Mesodermal cell (in vitro differentiated cells): ENCODE results near the gene RNF215.
"Not testable (repeated sequence)": the region's sequence is repeated elsewhere in the genome, so short reads cannot be mapped to it uniquely, and the experiment has no call there.

Experiments
- H3K27ac ChIP-seq: 2 replicates; pipeline ENCODE4 v1.7.0; 2013; ENCODE audit warnings: mild to moderate bottlenecking, low read depth, low read length, moderate library complexity; ENCODE audit not compliant: severe bottlenecking
- H3K36me3 ChIP-seq: 2 replicates; pipeline ENCODE4 v1.7.1; 2013; ENCODE audit warnings: mild to moderate bottlenecking, low read length, moderate library complexity; ENCODE audit not compliant: control insufficient read depth, insufficient read depth
- H3K4me1 ChIP-seq: one replicate; pipeline ENCODE4 v1.7.1; 2013; ENCODE audit warnings: mild to moderate bottlenecking, low read length; ENCODE audit not compliant: insufficient read depth, control insufficient read depth, poor library complexity, severe bottlenecking
- H3K4me3 ChIP-seq: 2 replicates; pipeline ENCODE4 v1.7.0; 2013; ENCODE audit warnings: low read length, control low read depth, mild to moderate bottlenecking; ENCODE audit not compliant: insufficient read depth, poor library complexity, severe bottlenecking; ENCODE audit errors: extremely low read depth
- H3K9me3 ChIP-seq: 2 replicates; pipeline ENCODE4 v1.7.1; 2013; ENCODE audit warnings: mild to moderate bottlenecking, low read length, moderate library complexity; ENCODE audit not compliant: control insufficient read depth
- WGBS, 2 experiments: methylation state at CpG; one replicate each; pipeline ENCODE4 v1.1.5; 2013; ENCODE audit warnings: missing lambda C conversion rate in 2 of 2; ENCODE audit not compliant: insufficient coverage in 2 of 2; 5-methylcytosine and 5-hydroxymethylcytosine counted together

Gene RNF215

DNA sequence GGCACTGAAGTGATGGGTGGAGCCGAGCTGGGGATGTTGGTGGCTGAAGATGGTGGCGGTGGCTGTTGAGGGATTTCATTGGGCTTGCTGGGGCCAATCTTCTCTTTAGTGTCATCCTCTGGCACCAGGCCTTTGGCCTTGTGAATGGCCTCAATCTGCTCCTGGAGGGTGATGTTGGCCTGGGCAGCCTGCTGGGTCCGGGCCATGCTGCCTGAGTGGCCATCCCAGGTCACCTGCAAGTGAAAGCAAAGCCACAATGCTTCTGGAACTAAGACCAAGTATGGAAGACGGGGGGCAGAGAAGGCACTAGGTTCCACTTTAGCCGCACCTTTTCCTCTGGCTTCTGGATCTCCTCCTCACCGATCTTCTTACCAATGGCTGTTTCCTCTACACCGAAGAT is 48.4 kb downstream of the RNF215 start:
- WGBS, 2 experiments = 96 to 97% methylated on average over 3 to 5 of the region's 7 CpGs
- H3K36me3 ChIP-seq = peaks cover 97% of the 10 kb centered on the region
- H3K9me3 ChIP-seq = no peaks in the 10 kb centered on the region
- H3K27ac ChIP-seq = no peak overlapping the region
- no peak overlapping the region for H3K4me3 ChIP-seq
- no peaks in the 10 kb centered on the region for H3K4me1 ChIP-seq

DNA sequence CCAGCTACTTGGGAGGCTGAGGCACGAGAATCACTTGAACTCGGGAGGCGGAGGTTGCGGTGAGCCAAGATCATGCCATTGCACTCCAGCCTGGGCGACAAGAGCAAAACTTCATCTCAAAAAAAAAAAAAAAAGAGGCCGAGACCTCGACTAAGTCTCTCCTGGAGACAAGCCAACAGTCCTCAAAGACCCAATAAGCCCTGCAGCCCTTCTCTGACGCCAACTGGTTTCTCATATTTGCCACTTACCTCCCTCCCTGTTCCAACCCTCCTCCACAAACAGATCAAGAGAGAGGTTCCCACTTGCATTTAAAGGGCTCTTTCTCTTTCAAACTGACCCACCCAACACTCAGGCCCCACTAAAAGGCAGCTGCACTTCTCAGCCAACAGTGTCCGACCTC is 48.9 kb downstream of the RNF215 start:
- not testable (repeated sequence) for H3K9me3 ChIP-seq, H3K4me3 ChIP-seq, H3K4me1 ChIP-seq, H3K27ac ChIP-seq
- peaks cover 97% of the 10 kb centered on the region for H3K36me3 ChIP-seq
- 94 to 100% methylated on average over 6 to 8 of the region's 9 CpGs for WGBS, 2 experiments

DNA sequence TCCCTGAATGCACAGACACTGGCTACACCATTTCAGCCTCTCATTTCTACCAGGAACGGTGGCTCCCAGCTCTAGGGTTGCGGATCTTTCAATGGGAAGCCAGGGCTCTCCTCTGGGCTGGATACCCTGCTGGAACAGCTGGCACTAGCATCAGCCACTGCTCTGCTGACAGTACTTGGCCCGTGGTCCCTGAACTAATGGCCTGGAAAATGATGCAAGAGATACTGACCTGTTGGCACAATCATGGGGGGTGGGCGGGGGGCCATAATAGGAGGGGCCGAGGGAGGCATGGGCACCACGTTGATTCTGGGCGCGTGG is 49.8 kb downstream of the RNF215 start:
- Histone ChIP-seq H3K27ac (no peak overlapping the region), H3K9me3 (no peaks in the 10 kb centered on the region), H3K4me3 (no peak overlapping the region), H3K4me1 (no peaks in the 10 kb centered on the region), H3K36me3 (peaks cover 97% of the 10 kb centered on the region)
- WGBS, 2 experiments = 96 to 97% methylated on average over 8 of the region's 8 CpGs

DNA sequence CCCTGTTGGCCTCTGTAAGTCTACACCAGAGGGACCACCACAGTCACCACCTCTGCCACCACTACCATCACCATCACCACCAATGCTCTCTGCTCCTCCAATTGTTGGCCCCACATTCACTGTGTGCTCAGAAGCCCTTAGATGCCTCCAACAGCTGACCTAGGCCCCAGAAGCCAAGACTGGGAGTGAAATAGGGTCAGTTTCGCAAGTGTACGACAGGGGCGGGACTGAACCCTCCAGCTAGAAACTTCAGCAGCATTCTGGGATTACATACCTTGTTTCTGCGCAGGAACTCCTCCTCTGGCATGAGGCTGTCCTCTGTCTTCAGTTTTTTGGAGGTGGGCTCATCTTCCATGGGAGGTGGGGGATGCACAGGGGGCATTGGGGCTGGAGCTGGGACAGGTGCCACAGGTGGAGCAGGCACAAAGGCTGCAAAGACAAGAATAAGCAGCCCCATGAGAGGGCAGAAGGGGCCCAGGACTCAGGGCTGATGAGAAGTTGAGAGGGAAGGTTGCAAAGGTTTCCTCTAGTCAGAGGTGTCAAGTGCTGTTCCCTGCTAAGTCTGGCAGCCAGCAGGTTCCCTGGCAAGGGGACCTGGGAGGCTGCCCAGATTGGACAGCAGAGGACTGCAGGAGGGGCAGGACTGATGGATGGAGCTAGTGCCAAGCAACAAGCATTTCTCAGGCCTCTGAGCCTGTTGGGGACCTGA is 50.3 kb downstream of the RNF215 start:
- Histone ChIP-seq H3K36me3 (peaks cover 97% of the 10 kb centered on the region), H3K9me3 (no peaks in the 10 kb centered on the region), H3K27ac (no peak overlapping the region), H3K4me3 (no peak overlapping the region), H3K4me1 (no peaks in the 10 kb centered on the region)
- 85 to 96% methylated on average over 3 to 4 of the region's 4 CpGs for WGBS, 2 experiments

DNA sequence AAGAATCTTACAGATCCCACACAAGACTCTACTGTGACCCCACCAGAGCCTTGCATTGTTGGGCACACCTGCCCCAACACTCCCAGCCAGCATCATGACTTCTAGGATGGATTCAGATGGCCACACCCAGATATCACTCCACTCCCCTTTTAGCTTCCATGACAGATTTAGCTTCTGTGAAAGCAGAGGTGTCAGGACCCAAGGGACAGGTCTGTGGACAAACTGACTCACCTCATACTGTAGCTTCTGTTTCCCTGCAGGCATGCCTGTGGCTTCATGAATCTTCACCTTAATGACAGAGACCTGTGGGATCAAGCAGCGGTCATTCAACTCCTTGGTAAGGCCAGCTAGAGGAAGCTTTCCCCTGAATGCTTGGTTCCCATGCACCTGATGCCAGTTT is 52.0 kb downstream of the RNF215 start:
- no peak overlapping the region for H3K4me3 ChIP-seq
- no peaks in the 10 kb centered on the region for H3K9me3 ChIP-seq
- H3K27ac ChIP-seq = no peak overlapping the region
- WGBS, 2 experiments = 82 to 100% methylated on average over 1 of the region's 1 CpG
- H3K36me3 ChIP-seq = peaks cover 94% of the 10 kb centered on the region
- peaks cover 7% of the 10 kb centered on the region for H3K4me1 ChIP-seq

DNA sequence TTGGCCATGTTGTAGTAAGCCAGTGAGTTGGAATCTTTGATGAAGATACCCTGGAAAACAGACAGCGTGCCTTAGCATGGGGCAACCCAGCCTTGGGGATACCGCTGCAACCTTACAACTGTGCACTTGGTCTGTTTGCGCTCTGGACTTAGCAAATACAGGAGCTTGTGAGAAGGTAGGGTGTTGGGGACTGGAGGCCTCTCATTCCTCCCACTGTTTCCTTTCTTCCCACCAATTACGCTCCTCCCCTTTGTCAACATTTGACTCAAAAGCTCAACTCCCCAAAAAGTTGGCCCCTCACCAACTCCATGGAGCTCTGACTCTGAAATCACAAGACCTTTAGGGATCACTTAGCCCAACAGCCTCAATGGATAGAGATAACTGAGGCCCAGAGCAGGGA is 52.6 kb downstream of the RNF215 start:
- Histone ChIP-seq H3K27ac (no peak overlapping the region), H3K9me3 (no peaks in the 10 kb centered on the region), H3K36me3 (peaks cover 92% of the 10 kb centered on the region), H3K4me1 (peaks cover 10% of the 10 kb centered on the region), H3K4me3 (no peak overlapping the region)
- 83 to 98% methylated on average over 1 to 3 of the region's 4 CpGs for WGBS, 2 experiments

DNA sequence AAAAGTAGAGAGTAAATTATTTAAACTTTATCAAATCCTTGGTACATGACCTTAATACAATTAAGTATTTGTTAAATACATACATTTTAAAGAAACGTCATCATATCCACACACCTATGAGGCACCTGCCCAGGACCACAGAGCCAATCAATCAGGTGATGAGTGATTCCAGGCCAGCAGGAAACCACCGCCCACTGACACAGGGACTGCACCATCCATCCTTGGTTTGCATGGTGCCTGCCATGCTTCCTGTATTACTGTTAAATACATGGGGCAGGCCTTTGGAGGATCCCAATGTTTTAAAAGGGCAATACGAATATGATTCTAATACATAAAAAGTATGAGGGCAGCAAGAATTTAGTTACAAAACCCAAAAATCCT is 53.5 kb downstream of the RNF215 start:
- no peak overlapping the region for H3K4me3 ChIP-seq
- H3K4me1 ChIP-seq = peaks cover 11% of the 10 kb centered on the region
- peaks cover 84% of the 10 kb centered on the region for H3K36me3 ChIP-seq
- H3K27ac ChIP-seq = no peak overlapping the region
- WGBS, 2 experiments = 100% methylated on average over 1 to 2 of the region's 3 CpGs
- no peaks in the 10 kb centered on the region for H3K9me3 ChIP-seq

DNA sequence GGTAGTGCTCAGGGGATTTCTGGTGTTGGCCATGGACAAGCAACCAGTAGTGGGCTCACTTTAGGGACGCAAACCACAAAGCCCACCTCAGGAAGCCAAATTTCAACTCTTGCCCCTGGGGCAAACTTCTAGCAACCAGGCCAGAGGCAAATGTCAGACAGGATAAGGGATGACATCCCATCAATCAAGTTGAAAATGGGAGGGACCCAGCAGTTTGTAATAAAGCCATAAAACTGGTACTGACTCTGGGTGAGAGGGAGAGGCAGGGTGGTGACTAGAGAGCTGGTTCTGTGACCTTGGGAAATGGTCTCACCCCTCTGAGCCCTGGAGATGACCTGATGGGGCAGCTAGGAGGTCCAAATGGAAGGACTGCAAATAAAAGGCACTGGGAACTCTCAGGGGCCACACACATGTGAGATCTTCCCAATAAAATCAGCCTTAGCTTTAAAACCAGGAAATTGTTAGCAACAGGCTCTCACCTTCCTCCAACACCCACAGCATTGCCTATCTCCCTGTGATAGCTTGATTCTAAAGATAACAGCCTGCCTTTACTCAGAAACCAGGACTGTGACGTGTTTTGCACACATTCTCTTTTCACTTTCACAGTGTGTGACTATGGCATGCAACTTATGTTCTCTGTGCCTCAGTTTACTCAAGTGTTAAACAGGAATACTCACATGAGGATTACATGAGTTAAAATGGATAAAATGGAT is 54.1 kb downstream of the RNF215 start:
- Histone ChIP-seq H3K4me3 (no peak overlapping the region), H3K36me3 (peaks cover 79% of the 10 kb centered on the region)
- WGBS, 2 experiments = 100% methylated on average over 1 of the region's 2 CpGs

DNA sequence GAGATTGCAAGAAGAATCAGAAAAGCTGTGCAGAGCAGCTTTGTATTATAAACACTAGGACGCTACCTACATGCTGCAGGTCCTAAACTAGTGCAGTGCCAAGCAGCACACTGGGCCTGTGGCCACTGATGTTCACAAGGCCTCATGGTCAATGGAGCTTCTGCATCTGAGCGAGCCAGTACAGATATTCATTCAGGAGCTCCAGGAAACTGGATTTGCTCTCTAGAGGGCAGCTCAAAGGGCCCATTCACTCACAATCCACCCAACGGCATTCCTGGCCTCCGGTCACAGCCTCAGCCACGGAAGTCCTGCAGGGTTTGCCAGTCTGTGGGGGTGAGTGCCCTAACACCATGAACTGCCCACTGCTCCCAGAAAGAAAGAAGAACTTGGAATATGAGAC is 54.7 kb downstream of the RNF215 start:
- peaks cover 15% of the 10 kb centered on the region for H3K4me1 ChIP-seq
- no peak overlapping the region for H3K4me3 ChIP-seq
- WGBS, 2 experiments = 94 to 96% methylated on average over 3 of the region's 5 CpGs
- peaks cover 75% of the 10 kb centered on the region for H3K36me3 ChIP-seq
- H3K27ac ChIP-seq = no peak overlapping the region
- H3K9me3 ChIP-seq = no peaks in the 10 kb centered on the region

More for the DNA sequence above, 54.1 kb downstream of the RNF215 start:
- Histone ChIP-seq H3K4me1 (peaks cover 11% of the 10 kb centered on the region), H3K27ac (no peak overlapping the region), H3K9me3 (no peaks in the 10 kb centered on the region)
